Measurements from ENCODE around the gene MSN. TPM values are rescaled to one million over a fixed set of nuclear protein-coding genes. Genes with fewer than 3 reads are reported as not detected.

MSN gene
- total and polyA plus RNA-seq, 2 donors from 2014 or later: 124 to 391 TPM

GRCh38 chrX:65633826-65634225 is 33.6 kb upstream of the MSN start:
- Histone ChIP-seq H3K9me3 (ENCODE audit: control insufficient read depth in 2 of 3, insufficient read depth in 1 of 3, low read length in 3 of 3) (no peaks in the 10 kb centered on the region), H3K4me3 (ENCODE audit: low read length in 3 of 3) (no peak overlapping the region), H3K27ac (ENCODE audit: low read depth in 2 of 2, low read length in 2 of 2) (no peak overlapping the region), H3K4me1 (ENCODE audit: control insufficient read depth in 2 of 3, insufficient read depth in 2 of 3, low read depth in 1 of 3, low read length in 3 of 3) (peaks cover 0 to 3% (median 0%) of the 10 kb centered on the region in 3 donors), H3K36me3 (ENCODE audit: control insufficient read depth in 2 of 3, insufficient read depth in 3 of 3, low read length in 3 of 3) (no peaks in the 10 kb centered on the region), H3K27me3 (ENCODE audit: control insufficient read depth, insufficient read depth, low read length) (no peaks in the 10 kb centered on the region), H3K9ac (ENCODE audit: low read length in 3 of 3) (no peak overlapping the region)
- TF ChIP-seq CTCF (IDR thresholded peaks at IDR 0.05; ENCODE audit: borderline replicate concordance, extremely low read depth, insufficient read depth): no peak
- intact Hi-C loops (cut with DNase I): no loop called here
- FAIRE-seq: no peak
- DNase-seq: no peak

- Histone ChIP-seq H3K36me3 (ENCODE audit: control insufficient read depth in 2 of 3, insufficient read depth in 3 of 3, low read length in 3 of 3) (no peaks in the 10 kb centered on the region), H3K27ac (ENCODE audit: low read depth in 2 of 2, low read length in 2 of 2) (peak overlapping the region in 1 of 2 donors; percentile 89), H3K9me3 (ENCODE audit: control insufficient read depth in 2 of 3, insufficient read depth in 1 of 3, low read length in 3 of 3) (no peaks in the 10 kb centered on the region), H3K9ac (ENCODE audit: low read length in 3 of 3) (no peak overlapping the region), H3K27me3 (ENCODE audit: control insufficient read depth, insufficient read depth, low read length) (no peaks in the 10 kb centered on the region), H3K4me3 (ENCODE audit: low read length in 3 of 3) (no peak overlapping the region), H3K4me1 (ENCODE audit: control insufficient read depth in 2 of 3, insufficient read depth in 2 of 3, low read depth in 1 of 3, low read length in 3 of 3) (peaks cover 0 to 3% (median 0%) of the 10 kb centered on the region in 3 donors)
- intact Hi-C loops (cut with DNase I): no loop called here
- FAIRE-seq (no peak), DNase-seq (no peak)
- no peak for TF ChIP-seq CTCF (IDR thresholded peaks at IDR 0.05; ENCODE audit: borderline replicate concordance, extremely low read depth, insufficient read depth)
Measured at GRCh38 chrX:65634732-65635131, 32.7 kb upstream of the MSN start.

- H3K9ac ChIP-seq (ENCODE audit: low read length in 3 of 3): peak overlapping the region in 1 of 3 donors; percentile 26
Measured at GRCh38 chrX:65635378-65635777, 32.1 kb upstream of the MSN start.

More at GRCh38 chrX:65635378-65635777, 32.1 kb upstream of the MSN start:
- DNase-seq: peak in 1 of 5 donors; percentile 57
- Histone ChIP-seq H3K27me3 (ENCODE audit: control insufficient read depth, insufficient read depth, low read length) (no peaks in the 10 kb centered on the region), H3K9me3 (ENCODE audit: control insufficient read depth in 2 of 3, insufficient read depth in 1 of 3, low read length in 3 of 3) (no peaks in the 10 kb centered on the region), H3K4me1 (ENCODE audit: control insufficient read depth in 2 of 3, insufficient read depth in 2 of 3, low read depth in 1 of 3, low read length in 3 of 3) (peaks cover 0 to 3% (median 0%) of the 10 kb centered on the region in 3 donors), H3K4me3 (ENCODE audit: low read length in 3 of 3) (no peak overlapping the region), H3K27ac (ENCODE audit: low read depth in 2 of 2, low read length in 2 of 2) (peak overlapping the region in 1 of 2 donors; percentile 89), H3K36me3 (ENCODE audit: control insufficient read depth in 2 of 3, insufficient read depth in 3 of 3, low read length in 3 of 3) (no peaks in the 10 kb centered on the region)
- no peak for TF ChIP-seq CTCF (IDR thresholded peaks at IDR 0.05; ENCODE audit: borderline replicate concordance, extremely low read depth, insufficient read depth)
- no peak for FAIRE-seq
- intact Hi-C loops (cut with DNase I): no loop called here
